ENCODE measurements around the gene MALAT1.

Gene MALAT1

DNA sequence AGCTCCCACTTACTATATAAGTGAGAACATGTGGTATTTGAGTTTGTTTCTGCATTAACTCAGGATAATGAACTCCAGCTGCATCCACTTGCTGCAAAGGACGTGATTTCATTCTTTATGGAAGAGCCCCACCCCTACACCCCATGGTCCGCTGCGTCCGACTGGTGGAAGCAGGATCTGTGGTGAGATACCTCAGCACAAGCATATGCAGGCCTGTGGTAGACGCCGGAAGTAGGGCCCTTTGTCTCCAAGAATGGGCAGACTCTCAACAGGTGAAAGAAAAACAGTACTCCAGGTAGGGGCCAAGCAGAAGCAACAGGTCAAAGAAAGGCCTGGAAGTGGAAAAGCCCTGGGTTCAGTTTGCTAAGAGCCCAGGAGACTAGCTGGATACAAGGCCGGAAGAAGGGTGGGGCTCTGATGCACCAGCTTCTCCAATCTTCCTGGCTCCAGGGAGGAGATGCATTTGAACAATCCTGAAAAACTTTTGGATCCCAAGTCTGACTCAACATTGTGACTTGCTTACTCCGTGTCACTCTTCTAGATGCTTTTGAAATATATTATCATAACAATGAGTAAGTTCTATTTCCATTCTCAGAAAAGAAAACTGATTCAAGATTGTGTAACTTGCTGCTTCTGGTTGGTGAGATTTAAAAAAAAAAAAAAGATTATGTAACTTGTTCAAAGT lies 45.9 kb upstream of the MALAT1 start:
- ATAC-seq = peak; percentile 59
- TF ChIP-seq TCF4 (CRISPR knock-in tag; IDR thresholded peaks at IDR 0.05; ENCODE audit: borderline replicate concordance) (peak; percentile 96), ZC3H10 (CRISPR knock-in tag; IDR thresholded peaks at IDR 0.05) (no peak), ISL1 (CRISPR knock-in tag; IDR thresholded peaks at IDR 0.05) (no peak), ARNTL (CRISPR knock-in tag; IDR thresholded peaks at IDR 0.05; ENCODE audit: borderline replicate concordance, low read depth) (no peak), ESRRG (CRISPR knock-in tag; IDR thresholded peaks at IDR 0.05) (no peak), PATZ1 (CRISPR knock-in tag; IDR thresholded peaks at IDR 0.05; ENCODE audit: borderline replicate concordance) (no peak), ZNF8 (CRISPR knock-in tag; IDR thresholded peaks at IDR 0.05) (no peak), ZNF70 (CRISPR knock-in tag; IDR thresholded peaks at IDR 0.05) (0 out of 2 replicates have a peak, but pooled peaks have one; percentile 5)

DNA sequence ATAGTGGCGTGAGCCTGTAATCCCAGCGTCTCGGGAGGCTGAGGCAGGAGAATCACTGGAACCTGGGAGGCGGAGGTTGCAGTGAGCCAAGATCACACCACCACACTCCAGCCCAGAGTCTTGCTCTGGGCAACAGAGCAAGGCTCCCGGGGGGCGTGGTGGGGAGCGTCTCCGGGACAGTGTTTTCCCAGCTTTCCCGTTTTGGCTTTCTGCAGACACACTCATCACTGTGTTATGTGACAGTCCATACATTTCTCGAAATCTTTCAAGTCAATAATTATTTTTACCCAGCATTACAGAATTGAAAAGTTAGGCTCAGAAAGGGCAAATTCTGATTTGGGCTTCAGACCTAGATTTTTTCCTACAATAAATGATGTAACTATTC lies 44.5 kb upstream of the MALAT1 start:
- ATAC-seq = no peak
- TF ChIP-seq ARNTL (CRISPR knock-in tag; IDR thresholded peaks at IDR 0.05; ENCODE audit: borderline replicate concordance, low read depth) = no peak
- no peak for TF ChIP-seq SNAI2 (CRISPR knock-in tag; IDR thresholded peaks at IDR 0.05)
- no peak for TF ChIP-seq RARB (CRISPR knock-in tag; IDR thresholded peaks at IDR 0.05)
- TF ChIP-seq, protein P1, sequence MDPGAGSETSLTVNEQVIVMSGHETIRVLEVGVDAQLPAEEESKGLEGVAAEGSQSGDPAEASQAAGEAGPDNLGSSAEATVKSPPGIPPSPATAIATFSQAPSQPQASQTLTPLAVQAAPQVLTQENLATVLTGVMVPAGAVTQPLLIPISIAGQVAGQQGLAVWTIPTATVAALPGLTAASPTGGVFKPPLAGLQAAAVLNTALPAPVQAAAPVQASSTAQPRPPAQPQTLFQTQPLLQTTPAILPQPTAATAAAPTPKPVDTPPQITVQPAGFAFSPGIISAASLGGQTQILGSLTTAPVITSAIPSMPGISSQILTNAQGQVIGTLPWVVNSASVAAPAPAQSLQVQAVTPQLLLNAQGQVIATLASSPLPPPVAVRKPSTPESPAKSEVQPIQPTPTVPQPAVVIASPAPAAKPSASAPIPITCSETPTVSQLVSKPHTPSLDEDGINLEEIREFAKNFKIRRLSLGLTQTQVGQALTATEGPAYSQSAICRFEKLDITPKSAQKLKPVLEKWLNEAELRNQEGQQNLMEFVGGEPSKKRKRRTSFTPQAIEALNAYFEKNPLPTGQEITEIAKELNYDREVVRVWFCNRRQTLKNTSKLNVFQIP (CRISPR knock-in tag; IDR thresholded peaks at IDR 0.05; ENCODE audit: borderline replicate concordance, low read depth) = no peak
- no peak for TF ChIP-seq PATZ1 (CRISPR knock-in tag; IDR thresholded peaks at IDR 0.05; ENCODE audit: borderline replicate concordance)

- ATAC-seq = peak; percentile 60
- no peak for TF ChIP-seq ARNTL (CRISPR knock-in tag; IDR thresholded peaks at IDR 0.05; ENCODE audit: borderline replicate concordance, low read depth)
- TF ChIP-seq ZFP3 (CRISPR knock-in tag; IDR thresholded peaks at IDR 0.05) = no peak
- TF ChIP-seq ZNF565 (CRISPR knock-in tag; conservative IDR thresholded peaks at IDR 0.05; ENCODE audit: low read depth) = no peak
- TF ChIP-seq, protein P2, sequence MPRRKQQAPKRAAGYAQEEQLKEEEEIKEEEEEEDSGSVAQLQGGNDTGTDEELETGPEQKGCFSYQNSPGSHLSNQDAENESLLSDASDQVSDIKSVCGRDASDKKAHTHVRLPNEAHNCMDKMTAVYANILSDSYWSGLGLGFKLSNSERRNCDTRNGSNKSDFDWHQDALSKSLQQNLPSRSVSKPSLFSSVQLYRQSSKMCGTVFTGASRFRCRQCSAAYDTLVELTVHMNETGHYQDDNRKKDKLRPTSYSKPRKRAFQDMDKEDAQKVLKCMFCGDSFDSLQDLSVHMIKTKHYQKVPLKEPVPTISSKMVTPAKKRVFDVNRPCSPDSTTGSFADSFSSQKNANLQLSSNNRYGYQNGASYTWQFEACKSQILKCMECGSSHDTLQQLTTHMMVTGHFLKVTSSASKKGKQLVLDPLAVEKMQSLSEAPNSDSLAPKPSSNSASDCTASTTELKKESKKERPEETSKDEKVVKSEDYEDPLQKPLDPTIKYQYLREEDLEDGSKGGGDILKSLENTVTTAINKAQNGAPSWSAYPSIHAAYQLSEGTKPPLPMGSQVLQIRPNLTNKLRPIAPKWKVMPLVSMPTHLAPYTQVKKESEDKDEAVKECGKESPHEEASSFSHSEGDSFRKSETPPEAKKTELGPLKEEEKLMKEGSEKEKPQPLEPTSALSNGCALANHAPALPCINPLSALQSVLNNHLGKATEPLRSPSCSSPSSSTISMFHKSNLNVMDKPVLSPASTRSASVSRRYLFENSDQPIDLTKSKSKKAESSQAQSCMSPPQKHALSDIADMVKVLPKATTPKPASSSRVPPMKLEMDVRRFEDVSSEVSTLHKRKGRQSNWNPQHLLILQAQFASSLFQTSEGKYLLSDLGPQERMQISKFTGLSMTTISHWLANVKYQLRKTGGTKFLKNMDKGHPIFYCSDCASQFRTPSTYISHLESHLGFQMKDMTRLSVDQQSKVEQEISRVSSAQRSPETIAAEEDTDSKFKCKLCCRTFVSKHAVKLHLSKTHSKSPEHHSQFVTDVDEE (CRISPR knock-in tag; IDR thresholded peaks at IDR 0.05) = no peak
- no peak for TF ChIP-seq TCF4 (CRISPR knock-in tag; IDR thresholded peaks at IDR 0.05; ENCODE audit: borderline replicate concordance)
- TF ChIP-seq, protein P3, sequence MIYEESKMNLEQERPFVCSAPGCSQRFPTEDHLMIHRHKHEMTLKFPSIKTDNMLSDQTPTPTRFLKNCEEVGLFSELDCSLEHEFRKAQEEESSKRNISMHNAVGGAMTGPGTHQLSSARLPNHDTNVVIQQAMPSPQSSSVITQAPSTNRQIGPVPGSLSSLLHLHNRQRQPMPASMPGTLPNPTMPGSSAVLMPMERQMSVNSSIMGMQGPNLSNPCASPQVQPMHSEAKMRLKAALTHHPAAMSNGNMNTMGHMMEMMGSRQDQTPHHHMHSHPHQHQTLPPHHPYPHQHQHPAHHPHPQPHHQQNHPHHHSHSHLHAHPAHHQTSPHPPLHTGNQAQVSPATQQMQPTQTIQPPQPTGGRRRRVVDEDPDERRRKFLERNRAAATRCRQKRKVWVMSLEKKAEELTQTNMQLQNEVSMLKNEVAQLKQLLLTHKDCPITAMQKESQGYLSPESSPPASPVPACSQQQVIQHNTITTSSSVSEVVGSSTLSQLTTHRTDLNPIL (CRISPR knock-in tag; IDR thresholded peaks at IDR 0.05; ENCODE audit: low read depth) = no peak
- TF ChIP-seq TOX (CRISPR knock-in tag; IDR thresholded peaks at IDR 0.05; ENCODE audit: borderline replicate concordance) = no peak
- TF ChIP-seq SNAI2 (CRISPR knock-in tag; IDR thresholded peaks at IDR 0.05) = no peak
- TF ChIP-seq ISL1 (CRISPR knock-in tag; IDR thresholded peaks at IDR 0.05) = no peak
- TF ChIP-seq OSR1 (CRISPR knock-in tag; IDR thresholded peaks at IDR 0.05) = no peak
- TF ChIP-seq CSRNP3 (CRISPR knock-in tag; IDR thresholded peaks at IDR 0.05) = no peak
- TF ChIP-seq ZC3H10 (CRISPR knock-in tag; IDR thresholded peaks at IDR 0.05) = no peak
- TF ChIP-seq PPARA (CRISPR knock-in tag; IDR thresholded peaks at IDR 0.05; ENCODE audit: borderline replicate concordance) = no peak
- TF ChIP-seq ZNF70 (CRISPR knock-in tag; IDR thresholded peaks at IDR 0.05) = no peak
- TF ChIP-seq RARB (CRISPR knock-in tag; IDR thresholded peaks at IDR 0.05) = no peak
- no peak for TF ChIP-seq BACH2 (CRISPR knock-in tag; IDR thresholded peaks at IDR 0.05; ENCODE audit: borderline replicate concordance)
- TF ChIP-seq PATZ1 (CRISPR knock-in tag; IDR thresholded peaks at IDR 0.05; ENCODE audit: borderline replicate concordance) = no peak
- TF ChIP-seq ZNF8 (CRISPR knock-in tag; IDR thresholded peaks at IDR 0.05) = no peak
Measured at GRCh38 chr11:65454696-65455456, 44.0 kb upstream of the MALAT1 start.

Data from SK-N-SH treated with all-trans-retinoic acid at 6 μM for 48 hours (cell line).